ENCODE results near the gene TBC1D5. TPM values are rescaled to one million over a fixed set of nuclear protein-coding genes. Genes with fewer than 3 reads are reported as not detected.

The TBC1D5 gene
- total and polyA plus RNA-seq, 2 of the 4 experiments (the other 2 are of a cell fraction): 16.4 to 57.0 TPM

- Histone ChIP-seq H3K27ac (ENCODE audit: insufficient read depth, low read length) (no peak overlapping the region), H4K20me1 (ENCODE audit: insufficient read depth, low read length) (no peaks in the 10 kb centered on the region), H3K79me1 (ENCODE audit: low read depth in 1 of 2, low read length in 2 of 2) (peaks cover 0 to 14% of the 10 kb centered on the region in 2 experiments; a peak in 2 of 4 replicates), H2BK120ac (ENCODE audit: low read depth, low read length) (no peak overlapping the region), H3K23ac (ENCODE audit: low read depth, low read length) (no peak overlapping the region), H3K4ac (ENCODE audit: low read depth, low read length) (no peak overlapping the region), H3K9me3 (ENCODE audit: control insufficient read depth, insufficient read depth, low read length) (no peaks in the 10 kb centered on the region), H2BK20ac (ENCODE audit: low read depth, low read length) (no peak overlapping the region), H2AK9ac (replicated peaks; ENCODE audit: low read depth, low read length, poor library complexity) (no peak overlapping the region), H3K9ac (ENCODE audit: low read depth, low read length) (no peak overlapping the region), H4K5ac (ENCODE audit: low read depth, low read length) (no peak overlapping the region), H2BK5ac (ENCODE audit: low read depth, low read length, poor library complexity, severe bottlenecking) (no peak overlapping the region), H3K4me2 (ENCODE audit: low read depth, low read length) (no peak overlapping the region), H3K27me3 (ENCODE audit: control insufficient read depth, insufficient read depth, low read length) (no peaks in the 10 kb centered on the region), H3K9me1 (ENCODE audit: insufficient read depth, low read length) (no peaks in the 10 kb centered on the region), H3K4me1 (ENCODE audit: control insufficient read depth, insufficient read depth, low read length) (peaks cover 1% of the 10 kb centered on the region; the same call in 1 of the 2 replicates), H4K8ac (ENCODE audit: low read depth in 2 of 2, low read length in 2 of 2) (no peak overlapping the region), H3K4me3 (ENCODE audit: insufficient read depth, low read depth, low read length) (no peak overlapping the region), H4K91ac (ENCODE audit: insufficient read depth, low read depth, low read length) (no peak overlapping the region), H2BK15ac (ENCODE audit: low read depth, low read length) (no peak overlapping the region), H2AFZ (replicated peaks; ENCODE audit: low read length, poor library complexity) (no peak overlapping the region), H3K14ac (replicated peaks; ENCODE audit: low read depth, low read length) (no peak overlapping the region), H2AK5ac (ENCODE audit: low read depth, low read length) (no peak overlapping the region), H3K36me3 (ENCODE audit: control insufficient read depth, insufficient read depth, low read length) (no peaks in the 10 kb centered on the region), H3K18ac (ENCODE audit: low read depth, low read length) (no peak overlapping the region), H3K56ac (ENCODE audit: extremely low read depth, insufficient read depth, low read length) (no peak overlapping the region)
- in situ Hi-C loops (cut with MboI; ENCODE audit: low sequenced_read_pairs) (no loop called here), dilution Hi-C loops (cut with HindIII; ENCODE audit: low sequenced_read_pairs, unreplicated experiment) (no loop called here), intact Hi-C loops (cut with micrococcal nuclease) (no loop called here)
- TF ChIP-seq RFX5 (IDR thresholded peaks at IDR 0.05; ENCODE audit: low read depth, low read length) (no peak), MXI1 (IDR thresholded peaks at IDR 0.05; ENCODE audit: borderline replicate concordance, low read depth, low read length) (no peak), NFE2L2 (IDR thresholded peaks at IDR 0.05; ENCODE audit: low read depth, low read length) (no peak), RCOR1 (IDR thresholded peaks at IDR 0.05; ENCODE audit: insufficient replicate concordance, low read length) (no peak), BHLHE40 (IDR thresholded peaks at IDR 0.05; ENCODE audit: low read depth, low read length) (no peak), USF2 (IDR thresholded peaks at IDR 0.05; ENCODE audit: low read depth, low read length) (no peak), CTCF (conservative IDR thresholded peaks at IDR 0.05; ENCODE audit: low read depth, low read length) (no peak), MAZ (IDR thresholded peaks at IDR 0.05; ENCODE audit: borderline replicate concordance, low read depth, low read length) (no peak), RAD21 (IDR thresholded peaks at IDR 0.05; ENCODE audit: low read length) (no peak), ELK1 (IDR thresholded peaks at IDR 0.05; ENCODE audit: borderline replicate concordance, low read depth, low read length) (no peak)
- CTCF ChIA-PET: no interaction called here
- POLR2A ChIA-PET (ENCODE audit: unreplicated experiment): no interaction called here
- WGBS, 2 experiments (ENCODE audit: extremely low coverage in 2 of 2, insufficient read length in 1 of 2): no CpG with 5 or more reads among the region's 1 CpG
- no peak for DNase-seq
- no peak for ATAC-seq (ENCODE audit: low read depth)
- no TSS peak for BruUV-seq (replicated peaks)
These were observed 17.5 kb downstream of the TBC1D5 start for GRCh38 chr3:17724948-17725347.

All from IMR-90 (cell line).